Osteoblast (primary cell): ENCODE data around the gene PDE6C. TPM values are rescaled to one million over a fixed set of nuclear protein-coding genes. Genes with fewer than 3 reads are reported as not detected.

Source experiments
- DNase-seq: peaks from one replicate; pipeline ENCODE4 v3.0.0; 2011; ENCODE audit warnings: low spot score, mixed read lengths; ENCODE audit not compliant: insufficient read length; ENCODE audit errors: missing footprints
- H2AFZ ChIP-seq: 2 replicates; pipeline ENCODE4 v1.6.0; 2011; ENCODE audit warnings: mild to moderate bottlenecking, low read length
- H3K27ac ChIP-seq: 2 replicates; pipeline ENCODE4 v1.5.1; 2011; ENCODE audit warnings: mild to moderate bottlenecking, low read depth, low read length, moderate library complexity
- H3K27me3 ChIP-seq: 2 replicates; pipeline ENCODE4 v1.6.0; 2012; ENCODE audit warnings: mild to moderate bottlenecking, control low read depth, inconsistent platforms, low read length, moderate library complexity; ENCODE audit not compliant: insufficient read depth
- H3K36me3 ChIP-seq: 2 replicates; pipeline ENCODE4 v1.5.1; 2011; ENCODE audit warnings: mild to moderate bottlenecking, low read length, control low read depth, moderate library complexity; ENCODE audit not compliant: insufficient read depth
- H3K4me1 ChIP-seq: 2 replicates; pipeline ENCODE4 v1.5.1; 2011; ENCODE audit warnings: mild to moderate bottlenecking, low read length, control low read depth, moderate library complexity; ENCODE audit not compliant: insufficient read depth
- H3K4me2 ChIP-seq: 2 replicates; pipeline ENCODE4 v1.6.0; 2011; ENCODE audit warnings: mild to moderate bottlenecking, low read length; ENCODE audit not compliant: insufficient read depth
- H3K4me3 ChIP-seq: fragments of 200-600 bp; sonication (generic); 3 replicates; pipeline ENCODE4 v1.5.1; 2012; ENCODE audit warnings: mild to moderate bottlenecking, low read length, inconsistent platforms; ENCODE audit not compliant: insufficient read depth
- H3K79me2 ChIP-seq: 2 replicates; pipeline ENCODE4 v1.6.0; 2012; ENCODE audit warnings: mild to moderate bottlenecking, low read length, control low read depth, inconsistent platforms; ENCODE audit not compliant: insufficient read depth
- H3K9me3 ChIP-seq: 2 replicates; pipeline ENCODE4 v1.5.1; 2011; ENCODE audit warnings: low read depth, low read length, control low read depth
- H4K20me1 ChIP-seq: 2 replicates; pipeline ENCODE4 v1.6.0; 2012; ENCODE audit warnings: mild to moderate bottlenecking, low read length, control low read depth; ENCODE audit not compliant: insufficient read depth
- CTCF ChIP-seq: IDR thresholded peaks from 2 replicates; pipeline ENCODE4 v1.5.1; 2011; ENCODE audit warnings: mild to moderate bottlenecking, low read depth, low read length, moderate library complexity; ENCODE audit errors: extremely low read depth
- total RNA-seq: library from RNA; depleted of rRNA; stranded (reverse); fragments of >200 nt; gene quantifications from 2 replicates; pipeline ENCODE4 v1.2.3, GENCODE V29; 2012

The PDE6C gene
- total RNA-seq, 1 donor: not detected

- DNase-seq: peak; percentile 8
- H3K27ac ChIP-seq: no peak overlapping the region
- no peaks in the 10 kb centered on the region for H3K36me3 ChIP-seq
- no peak overlapping the region for H2AFZ ChIP-seq
- no peak overlapping the region for H3K4me3 ChIP-seq
- H3K79me2 ChIP-seq: no peaks in the 10 kb centered on the region
- H3K27me3 ChIP-seq: no peaks in the 10 kb centered on the region
- H4K20me1 ChIP-seq: no peaks in the 10 kb centered on the region
- no peaks in the 10 kb centered on the region for H3K9me3 ChIP-seq
- no peak overlapping the region for H3K4me2 ChIP-seq
- H3K4me1 ChIP-seq: peaks cover 4% of the 10 kb centered on the region
- TF ChIP-seq CTCF: no peak
These were observed 43.8 kb downstream of the PDE6C start for GRCh38 chr10:93656155-93656554.

- H3K4me2 ChIP-seq: no peak overlapping the region
- H3K79me2 ChIP-seq: no peaks in the 10 kb centered on the region
- no peaks in the 10 kb centered on the region for H3K36me3 ChIP-seq
- H2AFZ ChIP-seq: no peak overlapping the region
- DNase-seq: no peak
- no peaks in the 10 kb centered on the region for H3K27me3 ChIP-seq
- H3K4me3 ChIP-seq: no peak overlapping the region
- no peaks in the 10 kb centered on the region for H3K9me3 ChIP-seq
- TF ChIP-seq CTCF: no peak
- no peaks in the 10 kb centered on the region for H4K20me1 ChIP-seq
- peaks cover 4% of the 10 kb centered on the region for H3K4me1 ChIP-seq
- no peak overlapping the region for H3K27ac ChIP-seq
These were observed 45.4 kb downstream of the PDE6C start for GRCh38 chr10:93657757-93658156.

- peaks cover 26% of the 10 kb centered on the region for H3K36me3 ChIP-seq
- no peak for TF ChIP-seq CTCF
- no peak for DNase-seq
- no peak overlapping the region for H3K4me3 ChIP-seq
- H3K27ac ChIP-seq: no peak overlapping the region
- no peak overlapping the region for H3K4me2 ChIP-seq
- no peak overlapping the region for H2AFZ ChIP-seq
- no peaks in the 10 kb centered on the region for H3K4me1 ChIP-seq
- no peaks in the 10 kb centered on the region for H3K79me2 ChIP-seq
- no peaks in the 10 kb centered on the region for H3K27me3 ChIP-seq
- no peaks in the 10 kb centered on the region for H3K9me3 ChIP-seq
- H4K20me1 ChIP-seq: no peaks in the 10 kb centered on the region
These were observed 53.7 kb downstream of the PDE6C start for GRCh38 chr10:93666030-93666429.

- H2AFZ ChIP-seq: no peak overlapping the region
- H3K36me3 ChIP-seq: peaks cover 26% of the 10 kb centered on the region
- H3K79me2 ChIP-seq: no peaks in the 10 kb centered on the region
- H4K20me1 ChIP-seq: no peaks in the 10 kb centered on the region
- H3K4me2 ChIP-seq: no peak overlapping the region
- H3K4me3 ChIP-seq: no peak overlapping the region
- no peak for DNase-seq
- no peaks in the 10 kb centered on the region for H3K9me3 ChIP-seq
- H3K27me3 ChIP-seq: no peaks in the 10 kb centered on the region
- TF ChIP-seq CTCF: no peak
- no peak overlapping the region for H3K27ac ChIP-seq
- no peaks in the 10 kb centered on the region for H3K4me1 ChIP-seq
These were observed 55.5 kb downstream of the PDE6C start for GRCh38 chr10:93667795-93668194.
